ENCODE data around the gene RBM38. TPM values are rescaled to one million over a fixed set of nuclear protein-coding genes. Genes with fewer than 3 reads are reported as not detected.

The RBM38 gene
- total and polyA plus RNA-seq, 9 donors = 6.3 to 77.6 (median 36.6) TPM

DNA sequence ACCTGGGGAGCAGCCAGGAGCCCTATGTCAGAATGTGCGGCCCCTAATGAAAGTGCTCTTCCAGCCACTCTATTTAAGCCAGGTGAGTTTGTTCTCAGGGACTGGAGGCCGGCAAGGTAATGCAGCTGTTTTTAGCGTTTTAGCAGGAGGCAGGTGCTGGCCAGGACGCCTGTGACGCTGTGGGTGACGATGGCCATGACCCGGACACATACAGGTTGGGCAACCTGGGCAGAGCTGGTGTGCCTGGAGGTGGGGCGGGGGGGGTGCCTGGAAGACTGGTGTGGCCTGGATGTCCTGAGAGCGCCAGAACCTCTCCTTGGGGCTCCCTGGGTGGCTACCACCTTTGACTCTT lies 51.7 kb downstream of the RBM38 start:
- no peak overlapping the region for H3K4me3 ChIP-seq
- H3K27me3 ChIP-seq = no peaks in the 10 kb centered on the region
- peak overlapping the region in 1 of 2 donors; percentile 81 for H3K27ac ChIP-seq
- TF ChIP-seq EP300 (IDR thresholded peaks at IDR 0.05) (no peak), POLR2A (IDR thresholded peaks at IDR 0.05) (no peak)
- TF ChIP-seq, protein P1, sequence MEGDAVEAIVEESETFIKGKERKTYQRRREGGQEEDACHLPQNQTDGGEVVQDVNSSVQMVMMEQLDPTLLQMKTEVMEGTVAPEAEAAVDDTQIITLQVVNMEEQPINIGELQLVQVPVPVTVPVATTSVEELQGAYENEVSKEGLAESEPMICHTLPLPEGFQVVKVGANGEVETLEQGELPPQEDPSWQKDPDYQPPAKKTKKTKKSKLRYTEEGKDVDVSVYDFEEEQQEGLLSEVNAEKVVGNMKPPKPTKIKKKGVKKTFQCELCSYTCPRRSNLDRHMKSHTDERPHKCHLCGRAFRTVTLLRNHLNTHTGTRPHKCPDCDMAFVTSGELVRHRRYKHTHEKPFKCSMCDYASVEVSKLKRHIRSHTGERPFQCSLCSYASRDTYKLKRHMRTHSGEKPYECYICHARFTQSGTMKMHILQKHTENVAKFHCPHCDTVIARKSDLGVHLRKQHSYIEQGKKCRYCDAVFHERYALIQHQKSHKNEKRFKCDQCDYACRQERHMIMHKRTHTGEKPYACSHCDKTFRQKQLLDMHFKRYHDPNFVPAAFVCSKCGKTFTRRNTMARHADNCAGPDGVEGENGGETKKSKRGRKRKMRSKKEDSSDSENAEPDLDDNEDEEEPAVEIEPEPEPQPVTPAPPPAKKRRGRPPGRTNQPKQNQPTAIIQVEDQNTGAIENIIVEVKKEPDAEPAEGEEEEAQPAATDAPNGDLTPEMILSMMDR (IDR thresholded peaks at IDR 0.05) = no peak
- peaks cover 24% of the 10 kb centered on the region for H3K4me1 ChIP-seq (ENCODE audit: insufficient read depth)
- H3K36me3 ChIP-seq = no peaks in the 10 kb centered on the region
- no peaks in the 10 kb centered on the region for H3K9me3 ChIP-seq
- no peak for DNase-seq
- intact Hi-C loops (cut with DNase I) = loop anchor here in 2 of 4 donors (5.0 to 10.0 kb wide), 2 partner anchors 41 to 52 kb away; no protein-coding TSS in a partner anchor
- 91 to 98% (median 95%) methylated on average over 9 of the region's 9 CpGs for WGBS, 3 donors

GRCh38 chr20:57443349-57444265 lies 52.4 kb downstream of the RBM38 start:
- intact Hi-C loops (cut with DNase I) = loop anchor here in 2 of 4 donors (5.0 to 10.0 kb wide), 2 partner anchors 41 to 51 kb away; no protein-coding TSS in a partner anchor
- peak in 1 of 5 donors; percentile 34 for DNase-seq
- no peak overlapping the region for H3K4me3 ChIP-seq
- H3K4me1 ChIP-seq (ENCODE audit: insufficient read depth) = peaks cover 21% of the 10 kb centered on the region
- TF ChIP-seq POLR2A (IDR thresholded peaks at IDR 0.05) (no peak), EP300 (IDR thresholded peaks at IDR 0.05) (no peak)
- TF ChIP-seq, protein P1 (IDR thresholded peaks at IDR 0.05) = no peak
- no peaks in the 10 kb centered on the region for H3K9me3 ChIP-seq
- H3K27me3 ChIP-seq = no peaks in the 10 kb centered on the region
- H3K36me3 ChIP-seq = no peaks in the 10 kb centered on the region
- 73 to 82% (median 79%) methylated on average over 18 of the region's 18 CpGs for WGBS, 3 donors
- H3K27ac ChIP-seq = peak overlapping the region in 1 of 2 donors; percentile 11

DNA sequence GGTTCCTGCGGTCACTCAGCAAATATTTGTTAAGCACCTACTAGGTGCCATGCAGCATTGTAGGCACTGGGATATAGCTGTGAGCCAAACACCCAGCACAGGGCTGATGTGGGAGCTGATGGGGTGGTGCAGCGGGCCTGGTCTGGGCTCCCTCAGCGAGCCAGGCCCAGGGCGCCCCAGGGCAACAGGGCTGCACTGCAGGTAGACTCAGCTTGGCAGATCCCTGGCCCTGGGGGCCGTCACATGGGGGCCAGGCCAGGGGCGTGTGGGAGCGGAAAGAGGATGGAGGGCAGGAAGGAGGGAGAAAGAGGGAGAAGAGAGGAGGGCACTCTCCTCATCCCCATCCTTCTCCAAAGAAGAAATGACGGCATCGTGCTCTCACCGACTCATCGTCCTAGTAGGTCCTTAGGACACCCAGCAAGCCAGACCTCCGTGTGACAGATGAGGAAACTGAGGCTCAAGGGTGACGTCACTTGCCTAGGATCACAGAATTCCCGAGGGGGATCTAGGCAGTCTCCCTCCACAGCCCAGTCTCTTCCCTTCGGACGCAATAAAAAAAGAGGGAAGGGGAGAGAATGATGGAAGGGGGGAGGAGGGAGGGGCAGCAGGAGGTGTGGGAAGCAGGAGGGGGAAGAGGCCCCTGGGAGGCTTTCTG lies 53.3 kb downstream of the RBM38 start:
- intact Hi-C loops (cut with DNase I) = loop anchor here in 2 of 4 donors (5.0 to 10.0 kb wide), 2 partner anchors 42 to 50 kb away; no protein-coding TSS in a partner anchor
- no peak overlapping the region for H3K27ac ChIP-seq
- H3K36me3 ChIP-seq = no peaks in the 10 kb centered on the region
- DNase-seq = no peak
- no peak overlapping the region for H3K4me3 ChIP-seq
- H3K4me1 ChIP-seq (ENCODE audit: insufficient read depth) = peaks cover 15% of the 10 kb centered on the region
- no peak for TF ChIP-seq POLR2A (IDR thresholded peaks at IDR 0.05)
- no peak for TF ChIP-seq EP300 (IDR thresholded peaks at IDR 0.05)
- TF ChIP-seq, protein P1 (IDR thresholded peaks at IDR 0.05) = no peak
- no peaks in the 10 kb centered on the region for H3K9me3 ChIP-seq
- 74 to 82% (median 79%) methylated on average over 16 of the region's 16 CpGs for WGBS, 3 donors
- no peaks in the 10 kb centered on the region for H3K27me3 ChIP-seq

DNA sequence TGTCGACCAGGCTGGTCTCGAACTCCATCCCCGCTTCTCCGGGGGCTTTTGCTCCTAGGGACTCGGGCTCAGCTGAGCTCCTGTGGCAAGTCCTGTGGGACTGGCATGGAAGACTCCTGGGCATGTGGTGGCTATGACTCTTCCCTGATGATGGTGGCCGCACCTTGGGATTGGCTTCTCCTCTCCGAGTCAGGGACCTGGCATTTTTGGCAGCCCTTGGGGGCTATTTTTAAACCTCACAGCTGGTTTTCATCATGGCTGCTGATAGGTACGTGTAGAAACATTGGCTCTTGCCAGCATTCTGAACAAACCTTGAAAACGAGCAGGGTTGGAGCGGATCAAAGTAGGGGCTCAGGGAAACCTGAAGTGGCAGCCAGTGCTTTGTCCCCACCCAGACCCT lies 54.1 kb downstream of the RBM38 start:
- H3K27ac ChIP-seq = peak overlapping the region in 1 of 2 donors; percentile 26
- TF ChIP-seq POLR2A (IDR thresholded peaks at IDR 0.05) (no peak), EP300 (IDR thresholded peaks at IDR 0.05) (no peak)
- TF ChIP-seq, protein P1 (IDR thresholded peaks at IDR 0.05) = no peak
- no peaks in the 10 kb centered on the region for H3K9me3 ChIP-seq
- H3K4me1 ChIP-seq (ENCODE audit: insufficient read depth) = peaks cover 12% of the 10 kb centered on the region
- H3K36me3 ChIP-seq = no peaks in the 10 kb centered on the region
- 10 to 26% (median 14%) methylated on average over 10 of the region's 10 CpGs for WGBS, 3 donors
- peak; percentile 59 to 87 (median 81) for DNase-seq
- no peak overlapping the region for H3K4me3 ChIP-seq
- H3K27me3 ChIP-seq = no peaks in the 10 kb centered on the region
- intact Hi-C loops (cut with DNase I) = loop anchor here in 1 of 4 donors (10.0 kb wide), 1 partner anchor 50 kb away; no protein-coding TSS in a partner anchor
